HFFc6 (cell line): Measurements from ENCODE around the gene DCAF15. TPM values are rescaled to one million over a fixed set of nuclear protein-coding genes. Genes with fewer than 3 reads are reported as not detected.

Experiments
- DNase-seq: peaks from one replicate; pipeline ENCODE4 v3.0.0-alpha.2; 2018
- H3K27ac Mint-ChIP-seq: 2 replicates; pipeline ENCODE4 v1.8.0; 2020; ENCODE audit warnings: mild to moderate bottlenecking, mixed read lengths
- H3K27me3 Mint-ChIP-seq: 2 replicates; pipeline ENCODE4 v1.8.0; 2021; ENCODE audit warnings: mild to moderate bottlenecking, moderate library complexity, mixed read lengths; ENCODE audit not compliant: insufficient read depth
- H3K36me3 Mint-ChIP-seq: 2 replicates; pipeline ENCODE4 v1.8.0; 2021; ENCODE audit warnings: low read depth, mixed read lengths
- H3K4me1 Mint-ChIP-seq: 2 replicates; pipeline ENCODE4 v1.8.0; 2020; ENCODE audit warnings: low read depth, mixed read lengths
- H3K4me3 Mint-ChIP-seq: 2 replicates; pipeline ENCODE4 v1.8.0; 2020; ENCODE audit warnings: mild to moderate bottlenecking, moderate library complexity, mixed read lengths
- H3K9me3 Mint-ChIP-seq: 2 replicates; pipeline ENCODE4 v1.8.0; 2020; ENCODE audit warnings: mild to moderate bottlenecking, mixed read lengths
- total RNA-seq, 6 experiments: library from RNA; stranded (reverse); fragmentation: NEBNext Ultra II Directional; extraction: Animal tissue kit (Norgen Biotek cat#: 25700); gene quantifications; 2 replicates in 1 of 6; 3 replicates in 5 of 6; pipeline ENCODE4 v1.2.3, GENCODE V29; 2021
- TF ChIP-seq, protein P1 (sequence below): fragments of 200-600 bp; sonication (generic); IDR thresholded peaks from 2 replicates; pipeline ENCODE4 v1.5.0; 2021; ENCODE audit warnings: antibody characterized with exemption, mild to moderate bottlenecking

Gene DCAF15
- total RNA-seq, 6 experiments from 2014 or later, result 19.9 to 29.0 (median 26.5) TPM

DNA sequence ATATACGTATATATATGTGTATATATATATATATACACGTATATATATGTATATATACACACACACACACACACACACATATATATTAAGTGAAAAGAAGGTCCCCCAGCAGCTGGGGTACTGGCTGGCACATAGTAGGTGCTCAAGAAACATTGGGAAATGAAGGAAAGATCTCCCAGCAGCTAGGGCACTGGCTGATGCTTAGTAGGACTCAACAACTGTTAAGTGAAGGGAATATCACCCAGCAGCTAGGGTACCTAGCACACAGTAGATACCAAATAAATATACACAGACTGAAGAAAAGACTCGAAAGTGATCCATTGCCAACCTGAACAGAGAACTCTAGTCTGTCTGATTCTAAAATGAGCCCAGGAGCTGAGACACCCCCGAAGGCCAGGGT is 26.3 kb upstream of the DCAF15 start:
- no peaks in the 10 kb centered on the region for H3K4me1 Mint-ChIP-seq
- no peaks in the 10 kb centered on the region; the same call in none of the 2 replicates for H3K27me3 Mint-ChIP-seq
- peaks cover 46% of the 10 kb centered on the region for H3K36me3 Mint-ChIP-seq

DNA sequence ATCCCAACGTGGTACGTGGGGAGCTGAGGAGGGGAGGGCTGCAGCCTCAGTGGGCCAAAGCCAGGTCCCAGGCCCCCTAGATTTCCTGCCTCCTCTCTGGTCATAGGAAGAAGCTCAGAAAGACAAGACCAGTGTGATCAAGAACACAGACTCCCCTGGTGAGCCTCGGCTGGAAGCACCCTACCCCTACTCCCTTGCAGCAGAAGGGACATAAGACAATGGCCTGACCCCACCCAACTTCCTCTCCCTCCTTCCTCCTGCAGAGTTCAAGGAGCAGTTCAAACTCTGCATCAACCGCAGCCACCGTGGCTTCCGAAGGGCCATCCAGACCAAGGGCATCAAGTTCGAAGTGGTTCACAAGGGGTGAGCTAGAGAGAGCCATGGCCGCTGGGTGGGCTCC is 25.6 kb upstream of the DCAF15 start:
- H3K27me3 Mint-ChIP-seq, result no peaks in the 10 kb centered on the region; the same call in none of the 2 replicates
- peaks cover 39% of the 10 kb centered on the region for H3K36me3 Mint-ChIP-seq
- no peak for DNase-seq
- no peaks in the 10 kb centered on the region for H3K9me3 Mint-ChIP-seq
- no peak overlapping the region for H3K4me3 Mint-ChIP-seq
- H3K4me1 Mint-ChIP-seq, result no peaks in the 10 kb centered on the region
- H3K27ac Mint-ChIP-seq, result no peak overlapping the region
- TF ChIP-seq, protein P1, sequence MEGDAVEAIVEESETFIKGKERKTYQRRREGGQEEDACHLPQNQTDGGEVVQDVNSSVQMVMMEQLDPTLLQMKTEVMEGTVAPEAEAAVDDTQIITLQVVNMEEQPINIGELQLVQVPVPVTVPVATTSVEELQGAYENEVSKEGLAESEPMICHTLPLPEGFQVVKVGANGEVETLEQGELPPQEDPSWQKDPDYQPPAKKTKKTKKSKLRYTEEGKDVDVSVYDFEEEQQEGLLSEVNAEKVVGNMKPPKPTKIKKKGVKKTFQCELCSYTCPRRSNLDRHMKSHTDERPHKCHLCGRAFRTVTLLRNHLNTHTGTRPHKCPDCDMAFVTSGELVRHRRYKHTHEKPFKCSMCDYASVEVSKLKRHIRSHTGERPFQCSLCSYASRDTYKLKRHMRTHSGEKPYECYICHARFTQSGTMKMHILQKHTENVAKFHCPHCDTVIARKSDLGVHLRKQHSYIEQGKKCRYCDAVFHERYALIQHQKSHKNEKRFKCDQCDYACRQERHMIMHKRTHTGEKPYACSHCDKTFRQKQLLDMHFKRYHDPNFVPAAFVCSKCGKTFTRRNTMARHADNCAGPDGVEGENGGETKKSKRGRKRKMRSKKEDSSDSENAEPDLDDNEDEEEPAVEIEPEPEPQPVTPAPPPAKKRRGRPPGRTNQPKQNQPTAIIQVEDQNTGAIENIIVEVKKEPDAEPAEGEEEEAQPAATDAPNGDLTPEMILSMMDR, result no peak

More for the DNA sequence above, 26.3 kb upstream of the DCAF15 start:
- Mint-ChIP-seq H3K9me3 (peaks cover 4% of the 10 kb centered on the region; the same call in 1 of the 2 replicates), H3K27ac (no peak overlapping the region), H3K4me3 (no peak overlapping the region)
- no peak for DNase-seq
- TF ChIP-seq, protein P1, result no peak

DNA sequence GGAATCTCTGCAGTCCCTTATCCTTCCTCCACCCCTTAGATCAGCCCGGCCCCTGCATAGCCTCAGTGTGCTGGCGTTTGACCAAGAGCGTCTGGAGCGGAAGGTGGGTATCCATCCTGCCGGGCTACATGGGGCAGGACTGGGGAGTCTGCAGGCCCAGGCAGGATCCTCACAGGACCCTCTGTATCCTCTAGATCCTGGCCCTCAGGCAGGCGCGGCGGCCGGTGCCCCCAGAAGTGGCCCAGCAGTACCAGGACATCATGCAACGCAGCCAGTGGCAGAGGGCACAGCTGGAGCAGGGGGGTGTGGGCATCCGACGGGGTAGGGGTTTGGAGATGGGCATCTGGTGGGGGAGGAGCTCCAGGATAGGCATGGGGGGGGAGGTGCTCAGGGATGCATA is 23.0 kb upstream of the DCAF15 start:
- Mint-ChIP-seq H3K4me3 (no peak overlapping the region), H3K4me1 (no peaks in the 10 kb centered on the region), H3K27me3 (no peaks in the 10 kb centered on the region; the same call in 1 of the 2 replicates), H3K36me3 (peaks cover 23% of the 10 kb centered on the region), H3K27ac (no peak overlapping the region), H3K9me3 (no peaks in the 10 kb centered on the region)
- no peak for DNase-seq
- TF ChIP-seq, protein P1, result no peak

DNA sequence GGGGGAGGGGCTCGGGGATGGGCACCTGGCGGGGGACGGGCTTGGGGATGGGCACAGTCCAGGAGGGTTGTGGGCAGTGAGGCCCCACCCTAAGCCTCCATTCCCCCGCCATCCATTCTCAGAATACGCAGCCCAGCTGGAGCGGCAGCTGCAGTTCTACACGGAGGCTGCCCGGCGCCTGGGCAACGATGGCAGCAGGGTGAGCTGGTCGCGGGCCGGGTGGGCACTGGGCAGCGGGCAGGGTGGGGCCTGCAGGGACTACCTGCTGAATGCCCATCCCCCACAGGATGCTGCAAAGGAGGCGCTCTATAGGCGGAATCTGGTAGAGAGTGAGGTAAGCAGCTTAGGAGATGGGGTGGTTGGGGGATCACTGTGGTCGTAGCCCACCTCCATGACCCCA is 22.4 kb upstream of the DCAF15 start:
- H3K9me3 Mint-ChIP-seq, result no peaks in the 10 kb centered on the region
- H3K27ac Mint-ChIP-seq, result no peak overlapping the region
- DNase-seq, result no peak
- TF ChIP-seq, protein P1, result no peak
- no peaks in the 10 kb centered on the region; the same call in 1 of the 2 replicates for H3K27me3 Mint-ChIP-seq
- H3K4me3 Mint-ChIP-seq, result no peak overlapping the region
- H3K36me3 Mint-ChIP-seq, result peaks cover 19% of the 10 kb centered on the region
- H3K4me1 Mint-ChIP-seq, result no peaks in the 10 kb centered on the region

DNA sequence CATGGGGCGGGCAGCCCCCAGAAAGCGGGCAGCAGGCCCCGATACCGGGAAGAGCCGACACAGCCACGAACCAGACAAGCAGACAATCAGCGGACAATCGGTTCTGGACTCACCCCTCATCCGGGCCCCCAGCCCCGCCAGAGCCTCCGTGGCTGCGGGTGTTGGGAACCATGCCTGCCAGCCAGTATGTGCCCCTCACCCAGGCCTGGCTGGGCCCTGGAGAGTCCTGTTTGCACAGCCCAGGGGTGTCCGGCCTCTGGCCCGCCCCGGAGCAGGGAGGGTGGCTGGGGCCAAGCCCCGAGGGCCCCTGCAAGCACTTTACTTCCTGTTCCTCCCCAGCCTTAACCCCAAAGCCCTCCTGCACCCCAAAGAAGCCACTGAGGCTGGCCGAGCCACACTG is 21.9 kb upstream of the DCAF15 start:
- TF ChIP-seq, protein P1, result no peak
- Mint-ChIP-seq H3K9me3 (no peaks in the 10 kb centered on the region), H3K36me3 (peaks cover 16% of the 10 kb centered on the region), H3K27ac (no peak overlapping the region), H3K4me1 (no peaks in the 10 kb centered on the region), H3K4me3 (no peak overlapping the region), H3K27me3 (no peaks in the 10 kb centered on the region)
- no peak for DNase-seq
